Lower leg skin (tissue), 4 donors: ENCODE results near the gene PODXL2. TPM values are rescaled to one million over a fixed set of nuclear protein-coding genes. Genes with fewer than 3 reads are reported as not detected.

Source experiments
- DNase-seq, 2 donors: peaks; one replicate each; pipeline ENCODE4 v3.0.0-alpha.2; 2019; ENCODE audit warnings: low spot score in 2 of 2
- H3K4me3 ChIP-seq: fragments of 200-600 bp; sonication (generic); 2 replicates; pipeline ENCODE4 v1.5.1; 2017; ENCODE audit warnings: mild to moderate bottlenecking, low read depth; ENCODE audit not compliant: poor library complexity, severe bottlenecking
- POLR2A ChIP-seq, 2 donors: fragments of 450-650 bp; IDR thresholded peaks; one replicate each; pipeline ENCODE4 v1.6.1; 2016 to 2017; ENCODE audit warnings: antibody characterized with exemption in 2 of 2, mild to moderate bottlenecking in 1 of 2, moderate library complexity in 1 of 2
- WGBS, 2 donors: methylation state at CpG; one replicate each; pipeline ENCODE4 v1.1.5; 2018; 5-methylcytosine and 5-hydroxymethylcytosine counted together
- intact Hi-C: fragments of 100-400 bp; cut with DNase I; formaldehyde crosslinking; loops from one replicate; pipeline ENCODE4 v1.15.0; 2023; ENCODE audit warnings: low total_unique reads
- total RNA-seq, 4 donors: library from RNA; depleted of rRNA; stranded (reverse); fragments of >200 nt; gene quantifications; one replicate each; pipeline ENCODE4 v1.1.0, GENCODE V29; 2016
- TF ChIP-seq, protein P1 (sequence below), 3 donors: fragments of 450-650 bp; IDR thresholded peaks; one replicate each; pipeline ENCODE4 v1.5.1; 2016; ENCODE audit warnings: antibody characterized with exemption in 3 of 3, mild to moderate bottlenecking in 3 of 3, moderate library complexity in 2 of 3

PODXL2 gene
- total RNA-seq, 4 donors from 2014 or later: 7.1 to 14.5 (median 9.2) TPM

DNA sequence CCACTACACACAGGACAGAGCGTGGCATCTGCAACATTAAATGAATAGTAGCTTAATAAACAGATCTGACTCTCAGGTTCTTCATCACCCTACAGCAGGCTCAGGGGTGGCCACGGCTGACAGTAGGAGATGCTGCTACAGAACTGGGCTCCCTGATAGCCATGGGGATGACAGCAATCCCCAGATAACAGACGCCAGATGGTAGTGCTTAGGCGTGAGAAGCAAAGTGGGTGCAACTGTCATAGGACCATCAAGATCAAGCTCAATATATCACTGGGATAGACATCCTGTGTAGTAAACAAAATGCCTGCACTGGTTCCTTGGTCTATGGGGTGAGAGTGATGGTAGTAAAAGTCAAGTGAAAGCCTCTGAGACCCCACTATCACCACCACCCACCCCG is 35.8 kb upstream of the PODXL2 start:
- TF ChIP-seq, protein P1, sequence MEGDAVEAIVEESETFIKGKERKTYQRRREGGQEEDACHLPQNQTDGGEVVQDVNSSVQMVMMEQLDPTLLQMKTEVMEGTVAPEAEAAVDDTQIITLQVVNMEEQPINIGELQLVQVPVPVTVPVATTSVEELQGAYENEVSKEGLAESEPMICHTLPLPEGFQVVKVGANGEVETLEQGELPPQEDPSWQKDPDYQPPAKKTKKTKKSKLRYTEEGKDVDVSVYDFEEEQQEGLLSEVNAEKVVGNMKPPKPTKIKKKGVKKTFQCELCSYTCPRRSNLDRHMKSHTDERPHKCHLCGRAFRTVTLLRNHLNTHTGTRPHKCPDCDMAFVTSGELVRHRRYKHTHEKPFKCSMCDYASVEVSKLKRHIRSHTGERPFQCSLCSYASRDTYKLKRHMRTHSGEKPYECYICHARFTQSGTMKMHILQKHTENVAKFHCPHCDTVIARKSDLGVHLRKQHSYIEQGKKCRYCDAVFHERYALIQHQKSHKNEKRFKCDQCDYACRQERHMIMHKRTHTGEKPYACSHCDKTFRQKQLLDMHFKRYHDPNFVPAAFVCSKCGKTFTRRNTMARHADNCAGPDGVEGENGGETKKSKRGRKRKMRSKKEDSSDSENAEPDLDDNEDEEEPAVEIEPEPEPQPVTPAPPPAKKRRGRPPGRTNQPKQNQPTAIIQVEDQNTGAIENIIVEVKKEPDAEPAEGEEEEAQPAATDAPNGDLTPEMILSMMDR (IDR thresholded peaks at IDR 0.05): no peak
- TF ChIP-seq POLR2A (IDR thresholded peaks at IDR 0.05): no peak
- no peak overlapping the region for H3K4me3 ChIP-seq
- intact Hi-C loops: no loop called here
- no peak for DNase-seq
- WGBS, 2 donors: 86 to 90% methylated on average over 5 of the region's 5 CpGs

DNA sequence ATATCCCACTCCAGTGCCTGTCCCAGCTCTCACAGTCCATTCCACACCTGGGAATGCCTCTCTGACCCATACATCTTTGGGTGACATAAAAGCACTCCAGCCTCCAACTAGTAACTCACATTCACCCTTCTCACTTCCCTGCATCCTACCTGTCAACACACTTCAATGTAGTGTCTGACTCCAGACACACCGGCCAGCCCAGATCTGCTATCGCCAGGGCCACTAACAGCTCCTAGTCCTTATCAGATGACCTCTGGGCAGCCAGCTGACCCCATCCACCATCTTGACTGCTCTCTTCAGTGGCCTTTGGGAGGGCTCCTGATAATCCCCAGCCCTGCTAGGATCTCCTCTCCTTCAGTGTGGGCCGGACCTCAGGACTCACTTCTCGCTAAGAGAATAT is 33.7 kb upstream of the PODXL2 start:
- no peak for DNase-seq
- no peak overlapping the region for H3K4me3 ChIP-seq
- intact Hi-C loops: no loop called here
- TF ChIP-seq, protein P1 (IDR thresholded peaks at IDR 0.05): no peak
- no peak for TF ChIP-seq POLR2A (IDR thresholded peaks at IDR 0.05)
- WGBS, 2 donors: 80 to 83% methylated on average over 4 of the region's 4 CpGs

DNA sequence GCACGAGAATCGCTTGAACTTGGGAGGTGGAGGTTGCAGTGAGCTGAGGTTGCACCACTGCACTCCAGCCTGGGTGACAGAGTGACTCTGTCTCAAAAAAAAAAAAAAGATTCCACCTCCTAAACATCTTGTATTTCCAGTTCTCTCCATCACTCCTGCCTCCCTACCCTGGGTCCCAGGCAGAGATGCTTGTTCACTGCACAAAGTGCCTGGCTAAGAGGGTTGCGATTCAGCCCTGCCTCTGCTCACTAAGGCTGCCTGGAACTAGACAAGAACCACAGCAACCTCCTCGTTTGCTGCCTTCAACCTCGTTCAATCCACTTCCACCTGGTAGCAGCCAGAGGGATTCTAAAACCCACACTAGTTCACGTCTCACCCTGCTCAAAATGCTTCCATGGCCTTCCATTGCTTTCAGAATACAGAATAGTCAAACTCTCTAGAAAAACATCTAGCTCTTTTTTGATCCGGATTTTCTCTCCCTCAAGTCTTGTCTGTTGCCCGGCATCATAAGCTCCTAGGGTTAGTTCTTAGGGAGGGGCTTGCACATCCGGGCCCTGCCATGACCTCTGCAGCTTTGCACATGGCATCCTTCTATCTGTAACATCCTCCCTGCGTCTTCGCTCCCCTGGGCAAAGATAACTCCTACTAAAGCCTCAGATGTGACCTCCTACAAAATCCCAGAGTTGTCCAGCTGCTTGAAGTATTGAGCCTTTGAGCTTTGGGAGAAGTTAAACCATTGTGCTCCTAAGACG is 31.8 kb upstream of the PODXL2 start:
- DNase-seq: no peak
- intact Hi-C loops: no loop called here
- WGBS, 2 donors: 77% methylated on average over 12 of the region's 12 CpGs
- TF ChIP-seq POLR2A (IDR thresholded peaks at IDR 0.05): no peak
- TF ChIP-seq, protein P1 (IDR thresholded peaks at IDR 0.05): no peak
- no peak overlapping the region for H3K4me3 ChIP-seq

DNA sequence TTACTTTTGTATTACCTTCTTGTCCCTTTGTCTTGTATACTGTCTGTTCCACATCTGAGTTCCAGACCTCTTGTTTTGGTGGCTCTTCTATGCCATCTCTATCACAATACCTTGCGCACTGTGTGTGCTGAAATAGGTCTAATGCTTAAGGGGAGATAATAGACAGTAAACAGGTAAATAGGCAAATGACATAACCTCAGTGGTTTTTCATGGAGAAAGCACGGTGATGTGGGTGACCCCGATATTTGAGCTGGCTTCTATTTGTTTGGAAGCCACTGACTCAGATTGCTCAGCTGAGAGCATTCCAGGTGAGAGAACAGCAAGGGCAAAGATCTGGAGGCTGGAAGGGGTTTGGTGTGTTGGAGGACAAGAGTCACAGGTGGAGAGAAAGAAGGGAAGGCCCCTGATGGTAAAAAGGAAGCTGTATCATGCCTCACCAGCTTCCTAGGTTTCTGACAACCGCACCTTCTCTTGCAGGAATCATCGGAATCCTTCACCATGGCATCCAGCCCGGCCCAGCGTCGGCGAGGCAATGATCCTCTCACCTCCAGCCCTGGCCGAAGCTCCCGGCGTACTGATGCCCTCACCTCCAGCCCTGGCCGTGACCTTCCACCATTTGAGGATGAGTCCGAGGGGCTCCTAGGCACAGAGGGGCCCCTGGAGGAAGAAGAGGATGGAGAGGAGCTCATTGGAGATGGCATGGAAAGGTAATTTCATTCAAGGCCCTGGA is 30.0 kb upstream of the PODXL2 start:
- TF ChIP-seq, protein P1 (IDR thresholded peaks at IDR 0.05): no peak
- no peak for TF ChIP-seq POLR2A (IDR thresholded peaks at IDR 0.05)
- no peak for DNase-seq
- intact Hi-C loops: no loop called here
- no peak overlapping the region for H3K4me3 ChIP-seq
- WGBS, 2 donors: 66 to 67% methylated on average over 14 of the region's 14 CpGs

DNA sequence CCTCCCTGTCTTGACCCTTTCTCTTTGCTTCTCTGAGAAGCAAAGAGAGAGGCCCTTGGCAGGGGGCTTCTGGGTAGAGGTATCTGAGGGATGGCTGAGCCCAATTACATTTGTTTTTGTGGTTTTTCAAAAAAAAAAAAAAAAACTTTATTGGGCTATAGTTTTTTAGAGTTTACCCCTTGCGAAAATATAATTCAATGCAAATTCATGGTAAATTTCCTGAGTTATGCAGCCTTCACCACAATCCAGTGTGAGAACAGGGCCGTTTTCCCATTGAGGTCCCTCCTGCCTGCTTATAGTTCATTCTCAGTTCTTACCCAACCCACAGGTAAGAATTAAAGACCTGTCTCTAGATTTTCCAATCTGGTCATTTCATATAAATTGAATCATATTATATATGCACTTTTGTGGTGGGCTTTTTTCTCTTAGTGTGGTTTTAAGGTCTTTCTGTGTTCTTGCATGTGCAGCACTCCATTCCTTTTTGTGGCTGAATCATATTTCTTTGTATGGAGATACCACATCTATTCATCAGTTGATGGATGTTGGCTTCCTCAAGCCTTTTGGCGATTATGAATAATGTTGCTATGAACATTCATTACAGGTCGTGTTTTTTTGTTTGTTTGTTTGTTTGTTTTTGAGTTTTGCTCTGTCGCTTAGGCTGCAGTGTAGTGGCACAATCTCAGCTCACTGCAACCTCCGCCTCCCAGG is 28.1 kb upstream of the PODXL2 start:
- TF ChIP-seq, protein P1 (IDR thresholded peaks at IDR 0.05): no peak
- TF ChIP-seq POLR2A (IDR thresholded peaks at IDR 0.05): no peak
- 88 to 89% methylated on average over 6 of the region's 6 CpGs for WGBS, 2 donors
- H3K4me3 ChIP-seq: no peak overlapping the region
- DNase-seq: no peak
- intact Hi-C loops: no loop called here
